ENCODE results near the gene BTBD17.

GRCh38 chr17:74410001-74410443, 48.4 kb upstream of the BTBD17 start:
- no peak for TF ChIP-seq POLR2A (IDR thresholded peaks at IDR 0.05)
- no peak for TF ChIP-seq CTCF (IDR thresholded peaks at IDR 0.05)
